H1 (cell line): ENCODE results near the gene TOP3A. TPM values are rescaled to one million over a fixed set of nuclear protein-coding genes. Genes with fewer than 3 reads are reported as not detected.

Source experiments
- CTCF ChIA-PET: fragments of 300-600 bp; sonication (Branson Sonifier 250); formaldehyde crosslinking; loops from one replicate; lab custom pipeline; 2021; ENCODE audit not compliant: partially characterized antibody; lab: Charles Lee
- POLR2A ChIA-PET: fragments of 300-600 bp; sonication (Branson Sonifier 250); formaldehyde crosslinking; loops from one replicate; lab custom pipeline; 2021; ENCODE audit warnings: inconsistent platforms; ENCODE audit not compliant: partially characterized antibody; lab: Charles Lee
- DNase-seq, 2 experiments: peaks; one replicate each; pipeline versions ENCODE4 v3.0.0 to v3.0.0-alpha.2; 2010 to 2022; ENCODE audit warnings: low spot score in 2 of 2, low read depth in 1 of 2, mixed read lengths in 1 of 2
- FAIRE-seq: peaks from 2 replicates; lab custom pipeline; 2011; peaks lifted over from hg19 to GRCh38; lab: Jason Lieb, UNC
- H2AFZ ChIP-seq: 2 replicates; pipeline ENCODE4 v1.8.1; 2012; ENCODE audit warnings: low read length, inconsistent platforms
- H2AK5ac ChIP-seq: 2 replicates; pipeline ENCODE4 v1.6.1; 2013; ENCODE audit warnings: low read depth, low read length
- H2BK120ac ChIP-seq: replicated peaks from 2 replicates; pipeline ENCODE3; 2013; ENCODE audit warnings: low read depth, low read length, inconsistent platforms
- H2BK12ac ChIP-seq: 2 replicates; pipeline ENCODE4 v1.6.1; 2013; ENCODE audit warnings: low read depth, low read length
- H2BK15ac ChIP-seq: 2 replicates; pipeline ENCODE4 v1.6.1; 2013; ENCODE audit warnings: low read length
- H2BK20ac ChIP-seq: 2 replicates; pipeline ENCODE4 v1.6.1; 2013; ENCODE audit warnings: low read length
- H2BK5ac ChIP-seq: 2 replicates; pipeline ENCODE4 v1.6.1; 2013; ENCODE audit warnings: low read depth, low read length
- H3K14ac ChIP-seq: 2 replicates; pipeline ENCODE4 v1.6.1; 2013; ENCODE audit warnings: inconsistent platforms; ENCODE audit not compliant: insufficient read length
- H3K18ac ChIP-seq: 2 replicates; pipeline ENCODE4 v1.6.1; 2013; ENCODE audit warnings: low read length; ENCODE audit errors: extremely low read depth
- H3K23ac ChIP-seq: 2 replicates; pipeline ENCODE4 v1.6.1; 2013; ENCODE audit warnings: inconsistent platforms; ENCODE audit not compliant: insufficient read length
- H3K23me2 ChIP-seq: 2 replicates; pipeline ENCODE4 v1.6.1; 2013; ENCODE audit warnings: low read depth, low read length
- H3K27ac ChIP-seq: 2 replicates; pipeline ENCODE4 v1.6.1; 2011; ENCODE audit warnings: low read depth, low read length, inconsistent platforms
- H3K27me3 ChIP-seq, 4 experiments: replicated peaks in 1 of 4; 1 replicate in 1 of 4; 2 replicates in 3 of 4; pipeline versions ENCODE4 v1.6.1 to v1.8.1; 2011 to 2013; ENCODE audit warnings: low read length in 3 of 4, mild to moderate bottlenecking in 3 of 4, inconsistent platforms in 2 of 4, mixed read lengths in 2 of 4, moderate library complexity in 1 of 4; ENCODE audit not compliant: control insufficient read depth in 3 of 4, insufficient read depth in 3 of 4; ENCODE audit errors: extremely low read depth in 1 of 4
- H3K36me3 ChIP-seq, 4 experiments: 2 replicates each; pipeline versions ENCODE4 v1.6.1 to v1.8.1; 2011 to 2013; ENCODE audit warnings: mild to moderate bottlenecking in 4 of 4, low read length in 3 of 4, moderate library complexity in 2 of 4, control low read depth in 1 of 4, inconsistent platforms in 1 of 4; ENCODE audit not compliant: insufficient read depth in 4 of 4, control insufficient read depth in 2 of 4
- H3K4ac ChIP-seq: replicated peaks from 2 replicates; pipeline ENCODE3; 2013; ENCODE audit warnings: low read length, low read depth, mixed read lengths, inconsistent platforms; ENCODE audit not compliant: insufficient read length
- H3K4me1 ChIP-seq, 4 experiments: replicated peaks in 1 of 4; 1 replicate in 1 of 4; 2 replicates in 3 of 4; pipeline versions ENCODE4 v1.6.1 to v1.8.1; 2011 to 2013; ENCODE audit warnings: low read length in 3 of 4, inconsistent platforms in 2 of 4, mixed read lengths in 1 of 4; ENCODE audit not compliant: insufficient read depth in 4 of 4, control insufficient read depth in 3 of 4
- H3K4me2 ChIP-seq, 2 experiments: 2 replicates each; pipeline versions ENCODE4 v1.6.1 to v1.8.1; 2011 to 2013; ENCODE audit warnings: low read depth in 2 of 2, low read length in 2 of 2, control low read depth in 1 of 2, inconsistent platforms in 1 of 2, mild to moderate bottlenecking in 1 of 2; ENCODE audit not compliant: insufficient read depth in 1 of 2
- H3K4me3 ChIP-seq, 4 experiments: fragments of 200-600, 300-600 bp in 1 of 4; sonication (generic), shearing (Covaris generic), sonication (Bioruptor Twin) in 1 of 4; 2 replicates each; pipeline versions ENCODE4 v1.5.1 to v1.8.1; 2011 to 2016; ENCODE audit warnings: low read length in 4 of 4, low read depth in 3 of 4, control low read depth in 2 of 4, inconsistent platforms in 2 of 4, mild to moderate bottlenecking in 2 of 4, mixed read lengths in 1 of 4, moderate library complexity in 1 of 4; ENCODE audit not compliant: insufficient read depth in 2 of 4; ENCODE audit errors: extremely low read depth in 1 of 4
- H3K56ac ChIP-seq: replicated peaks from 2 replicates; pipeline ENCODE3; 2013; ENCODE audit warnings: low read depth, mild to moderate bottlenecking, mixed read lengths, low read length, inconsistent platforms; ENCODE audit not compliant: insufficient read length
- H3K79me1 ChIP-seq: 2 replicates; pipeline ENCODE4 v1.6.1; 2013; ENCODE audit warnings: low read depth, low read length, control low read depth
- H3K79me2 ChIP-seq, 2 experiments: 2 replicates each; pipeline versions ENCODE4 v1.6.1 to v1.8.1; 2012 to 2013; ENCODE audit warnings: low read length in 2 of 2, mild to moderate bottlenecking in 2 of 2, inconsistent platforms in 1 of 2; ENCODE audit not compliant: insufficient read depth in 2 of 2, control insufficient read depth in 1 of 2
- H3K9ac ChIP-seq, 4 experiments: replicated peaks in 1 of 4; 1 replicate in 1 of 4; 2 replicates in 3 of 4; pipeline versions ENCODE4 v1.6.1 to v1.8.1; 2011 to 2013; ENCODE audit warnings: low read depth in 3 of 4, low read length in 3 of 4, control low read depth in 2 of 4, mild to moderate bottlenecking in 2 of 4, moderate library complexity in 2 of 4, inconsistent platforms in 1 of 4; ENCODE audit errors: extremely low read depth in 1 of 4
- H3K9me3 ChIP-seq, 2 experiments: 2 replicates each; pipeline versions ENCODE4 v1.6.1 to v1.8.1; 2012 to 2013; ENCODE audit warnings: mild to moderate bottlenecking in 2 of 2, moderate library complexity in 2 of 2, control low read depth in 1 of 2, inconsistent platforms in 1 of 2, low read depth in 1 of 2, low read length in 1 of 2, mixed read lengths in 1 of 2; ENCODE audit not compliant: insufficient read depth in 2 of 2
- H4K20me1 ChIP-seq, 2 experiments: replicated peaks in 1 of 2; 2 replicates each; pipeline versions ENCODE3 to v1.8.1; 2011 to 2013; ENCODE audit warnings: inconsistent platforms in 2 of 2, low read length in 2 of 2, mild to moderate bottlenecking in 1 of 2; ENCODE audit not compliant: insufficient read depth in 2 of 2, control insufficient read depth in 1 of 2
- H4K5ac ChIP-seq: 2 replicates; pipeline ENCODE4 v1.6.1; 2013; ENCODE audit warnings: low read length, low read depth, mixed read lengths, inconsistent platforms; ENCODE audit not compliant: insufficient read length
- H4K8ac ChIP-seq: 2 replicates; pipeline ENCODE4 v1.8.0; 2013; ENCODE audit warnings: mild to moderate bottlenecking, moderate library complexity, low read length, inconsistent platforms; ENCODE audit not compliant: insufficient read depth; ENCODE audit errors: extremely low read depth
- H4K91ac ChIP-seq: replicated peaks from 2 replicates; pipeline ENCODE3; 2013; ENCODE audit warnings: low read length, mixed read lengths, inconsistent platforms; ENCODE audit not compliant: insufficient read length
- BACH1 ChIP-seq: IDR thresholded peaks from 2 replicates; pipeline ENCODE4 v1.6.1; 2012; ENCODE audit warnings: low read length, improper control_type of control experiment
- BCL11A ChIP-seq, 2 experiments: IDR thresholded peaks; one replicate each; pipeline ENCODE4 v1.6.1; 2011; ENCODE audit warnings: low read depth in 2 of 2, low read length in 2 of 2, mild to moderate bottlenecking in 2 of 2
- HDAC2 ChIP-seq, 2 experiments: fragments of 300-600 bp in 1 of 2; sonication (generic) in 1 of 2; IDR thresholded peaks; 2 replicates each; pipeline ENCODE4 v1.6.1; 2011 to 2012; ENCODE audit warnings: low read depth in 2 of 2, low read length in 2 of 2, mild to moderate bottlenecking in 2 of 2, moderate library complexity in 2 of 2, borderline replicate concordance in 1 of 2, inconsistent platforms in 1 of 2
- KDM5A ChIP-seq: fragments of 200-600 bp; IDR thresholded peaks from 2 replicates; pipeline ENCODE4 v1.7.1; 2012; ENCODE audit warnings: mild to moderate bottlenecking, low read length, inconsistent platforms, mixed read lengths
- NRF1 ChIP-seq: IDR thresholded peaks from 2 replicates; pipeline ENCODE4 v1.6.1; 2011; ENCODE audit warnings: mild to moderate bottlenecking, low read depth, low read length, improper control_type of control experiment
- POU5F1 ChIP-seq: IDR thresholded peaks from 2 replicates; pipeline ENCODE4 v1.6.1; 2011; ENCODE audit warnings: low read depth, mild to moderate bottlenecking, low read length, moderate library complexity
- SP4 ChIP-seq: IDR thresholded peaks from 2 replicates; pipeline ENCODE4 v1.6.1; 2012; ENCODE audit warnings: low read length, inconsistent platforms
- SUZ12 ChIP-seq: fragments of 200-600 bp; sonication (generic); IDR thresholded peaks from 2 replicates; pipeline ENCODE4 v1.6.1; 2012; ENCODE audit warnings: mild to moderate bottlenecking, inconsistent platforms, low read length, moderate library complexity, mixed read lengths
- TAF1 ChIP-seq: IDR thresholded peaks from 2 replicates; pipeline ENCODE4 v1.6.1; 2011; ENCODE audit warnings: mild to moderate bottlenecking, low read depth, low read length
- TCF12 ChIP-seq: IDR thresholded peaks from 2 replicates; pipeline ENCODE4 v1.6.1; 2011; ENCODE audit warnings: low read depth, mild to moderate bottlenecking, low read length
- WGBS, 2 experiments: shearing (Covaris generic) in 1 of 2; methylation state at CpG; one replicate each; pipeline versions ENCODE4 v1.1.6 to v1.1.7; 2013 to 2015; ENCODE audit warnings: low lambda C conversion rate in 2 of 2, mixed read lengths in 2 of 2, inconsistent platforms in 1 of 2, low coverage in 1 of 2, missing lambda C conversion rate in 1 of 2; ENCODE audit not compliant: insufficient replicate concordance in 2 of 2, insufficient coverage in 1 of 2, insufficient read length in 1 of 2; ENCODE audit errors: extremely low coverage in 1 of 2, missing lambda C conversion rate in 1 of 2; 5-methylcytosine and 5-hydroxymethylcytosine counted together
- polyA plus RNA-seq, 7 experiments: library from polyadenylated mRNA; depleted of rRNA in 3 of 7; stranded (reverse) in 5 of 7; unstranded in 2 of 7; fragments of >200 nt in 5 of 7; fragments of 200-250 nt in 2 of 7; gene quantifications; 1 replicate in 5 of 7; 2 replicates in 1 of 7; 4 replicates in 1 of 7; pipeline versions ENCODE4 v1.2.1 to v1.2.3, GENCODE V29; 2011 to 2013; ENCODE audit warnings: missing spikeins in 2 of 7, mixed read lengths in 2 of 7
- total RNA-seq: library from RNA; stranded (reverse); fragmentation: NEBNext Ultra II Directional; extraction: Animal tissue kit (Norgen Biotek cat#: 25700); gene quantifications from 2 replicates; pipeline ENCODE4 v1.2.1, GENCODE V29; 2021
- TF ChIP-seq, protein P1 (sequence below): IDR thresholded peaks from 2 replicates; pipeline ENCODE4 v1.6.1; 2011; ENCODE audit warnings: low read length, improper control_type of control experiment
- TF ChIP-seq, protein P2 (sequence below): IDR thresholded peaks from 2 replicates; pipeline ENCODE4 v1.6.1; 2012; ENCODE audit warnings: inconsistent platforms
- TF ChIP-seq, protein P3 (sequence below): IDR thresholded peaks from 2 replicates; pipeline ENCODE4 v1.6.1; 2012; ENCODE audit warnings: inconsistent platforms

The TOP3A gene
- total and polyA plus RNA-seq, 2 of the 8 experiments (the other 6 are each of a cell fraction or from before 2014, with no cell fraction given), result 23.4 to 54.3 TPM

DNA sequence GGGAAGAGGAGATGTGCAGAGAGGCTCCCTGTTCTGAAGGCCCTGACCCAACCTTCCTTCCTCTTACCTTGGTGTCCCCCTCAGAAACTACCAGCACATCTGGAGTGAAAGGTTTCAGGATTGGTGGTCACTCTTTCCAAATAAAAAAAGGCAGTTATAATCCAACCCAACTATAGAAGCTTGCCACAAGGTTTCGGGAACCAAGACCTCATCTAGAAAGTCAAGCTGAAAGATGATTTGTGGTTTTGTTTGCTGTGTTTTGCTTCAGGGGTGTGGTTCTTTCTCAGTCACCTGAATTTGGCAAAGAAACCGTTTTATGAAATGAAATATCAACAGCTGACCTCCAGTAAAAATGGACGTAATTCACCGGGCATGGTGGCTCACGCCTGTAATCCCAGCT is 29.2 kb upstream of the TOP3A start:
- Histone ChIP-seq H2BK5ac (no peak overlapping the region), H3K27ac (no peak overlapping the region), H4K5ac (no peak overlapping the region), H2BK20ac (no peak overlapping the region), H3K56ac (no peak overlapping the region), H4K8ac (no peak overlapping the region), H3K9ac (no peak overlapping the region), H2BK120ac (no peak overlapping the region), H3K27me3 (no peaks in the 10 kb centered on the region), H3K23ac (no peak overlapping the region), H3K79me2 (no peaks in the 10 kb centered on the region), H3K4me2 (no peak overlapping the region), H2AK5ac (no peak overlapping the region), H4K91ac (no peak overlapping the region), H3K79me1 (no peaks in the 10 kb centered on the region; the same call in 1 of the 2 replicates), H3K36me3 (peaks cover 35 to 83% (median 63%) of the 10 kb centered on the region in 4 experiments), H2BK12ac (no peak overlapping the region), H3K4ac (no peak overlapping the region), H3K14ac (no peak overlapping the region), H3K18ac (no peak overlapping the region), H3K9me3 (peaks cover 0 to 6% of the 10 kb centered on the region in 2 experiments; a peak in 1 of 4 replicates), H2AFZ (no peak overlapping the region), H3K23me2 (no peaks in the 10 kb centered on the region), H3K4me1 (no peaks in the 10 kb centered on the region), H3K4me3 (no peak overlapping the region), H4K20me1 (peaks cover 0 to 3% of the 10 kb centered on the region in 2 experiments), H2BK15ac (no peak overlapping the region)
- DNase-seq (no peak), FAIRE-seq (no peak)
- CTCF ChIA-PET, result no interaction called here
- WGBS, 2 experiments, result 98% methylated on average over 5 of the region's 5 CpGs; no CpG with 5 or more reads in 1 of the 2 experiments
- POLR2A ChIA-PET, result interaction anchor here (1.4 to 1.7 kb wide), 4 partner anchors 9 to 24 kb away, joined by 3 to 5 read pairs (median 4); no protein-coding TSS in a partner anchor
- TF ChIP-seq BACH1 (no peak), SP4 (no peak), KDM5A (no peak), TAF1 (no peak), POU5F1 (no peak), SUZ12 (no peak), TCF12 (no peak), HDAC2 (IDR thresholded peaks at IDR 0.05; ENCODE audit: borderline replicate concordance in 1 of 2, low read depth in 2 of 2, low read length in 2 of 2) (no peak), NRF1 (no peak), BCL11A (IDR thresholded peaks at IDR 0.05; ENCODE audit: low read depth in 2 of 2, low read length in 2 of 2) (no peak)
- TF ChIP-seq, protein P1, sequence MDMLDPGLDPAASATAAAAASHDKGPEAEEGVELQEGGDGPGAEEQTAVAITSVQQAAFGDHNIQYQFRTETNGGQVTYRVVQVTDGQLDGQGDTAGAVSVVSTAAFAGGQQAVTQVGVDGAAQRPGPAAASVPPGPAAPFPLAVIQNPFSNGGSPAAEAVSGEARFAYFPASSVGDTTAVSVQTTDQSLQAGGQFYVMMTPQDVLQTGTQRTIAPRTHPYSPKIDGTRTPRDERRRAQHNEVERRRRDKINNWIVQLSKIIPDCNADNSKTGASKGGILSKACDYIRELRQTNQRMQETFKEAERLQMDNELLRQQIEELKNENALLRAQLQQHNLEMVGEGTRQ, result no peak
- TF ChIP-seq, protein P2, sequence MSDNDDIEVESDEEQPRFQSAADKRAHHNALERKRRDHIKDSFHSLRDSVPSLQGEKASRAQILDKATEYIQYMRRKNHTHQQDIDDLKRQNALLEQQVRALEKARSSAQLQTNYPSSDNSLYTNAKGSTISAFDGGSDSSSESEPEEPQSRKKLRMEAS, result no peak
- TF ChIP-seq, protein P3, sequence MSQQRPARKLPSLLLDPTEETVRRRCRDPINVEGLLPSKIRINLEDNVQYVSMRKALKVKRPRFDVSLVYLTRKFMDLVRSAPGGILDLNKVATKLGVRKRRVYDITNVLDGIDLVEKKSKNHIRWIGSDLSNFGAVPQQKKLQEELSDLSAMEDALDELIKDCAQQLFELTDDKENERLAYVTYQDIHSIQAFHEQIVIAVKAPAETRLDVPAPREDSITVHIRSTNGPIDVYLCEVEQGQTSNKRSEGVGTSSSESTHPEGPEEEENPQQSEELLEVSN, result no peak
